Measurements from ENCODE around the gene PSME4.

GRCh38 chr2:53933329-53933728 lies 37.5 kb downstream of the PSME4 start:
- no peak for TF ChIP-seq CTCF (IDR thresholded peaks at IDR 0.05; ENCODE audit: borderline replicate concordance, extremely low read depth, low read length, poor library complexity, severe bottlenecking)
- TF ChIP-seq EZH2 (IDR thresholded peaks at IDR 0.05; ENCODE audit: borderline replicate concordance, low read depth, low read length, severe bottlenecking): no peak

Measured in DND-41 (cell line).